SU-DHL-6 (cell line): ENCODE measurements around the gene TRMT112.

Source experiments
- CTCF ChIP-seq: fragments of 200-600 bp; sonication (generic); IDR thresholded peaks from one replicate; pipeline ENCODE4 v1.5.1; 2017; ENCODE audit warnings: antibody characterized with exemption, mild to moderate bottlenecking, low read length, moderate library complexity; ENCODE audit not compliant: insufficient read depth, poor library complexity, severe bottlenecking
- EZH2phosphoT487 ChIP-seq: fragments of 200-600 bp; sonication (generic), shearing (Covaris generic); conservative IDR thresholded peaks from 2 replicates; pipeline ENCODE4 v1.6.1; 2018; ENCODE audit warnings: mild to moderate bottlenecking, antibody characterized with exemption, low read length, moderate library complexity, mixed read lengths

GRCh38 chr11:64358907-64359711 is 41.8 kb upstream of the TRMT112 start, which contains the start of gene RPS6KA4:
- TF ChIP-seq CTCF: no peak
- TF ChIP-seq EZH2phosphoT487: no peak
